ENCODE measurements around the gene RNF112.

- no peak for TF ChIP-seq POLR2AphosphoS5 (IDR thresholded peaks at IDR 0.05; ENCODE audit: low read depth, low read length)
- TF ChIP-seq, protein P1, sequence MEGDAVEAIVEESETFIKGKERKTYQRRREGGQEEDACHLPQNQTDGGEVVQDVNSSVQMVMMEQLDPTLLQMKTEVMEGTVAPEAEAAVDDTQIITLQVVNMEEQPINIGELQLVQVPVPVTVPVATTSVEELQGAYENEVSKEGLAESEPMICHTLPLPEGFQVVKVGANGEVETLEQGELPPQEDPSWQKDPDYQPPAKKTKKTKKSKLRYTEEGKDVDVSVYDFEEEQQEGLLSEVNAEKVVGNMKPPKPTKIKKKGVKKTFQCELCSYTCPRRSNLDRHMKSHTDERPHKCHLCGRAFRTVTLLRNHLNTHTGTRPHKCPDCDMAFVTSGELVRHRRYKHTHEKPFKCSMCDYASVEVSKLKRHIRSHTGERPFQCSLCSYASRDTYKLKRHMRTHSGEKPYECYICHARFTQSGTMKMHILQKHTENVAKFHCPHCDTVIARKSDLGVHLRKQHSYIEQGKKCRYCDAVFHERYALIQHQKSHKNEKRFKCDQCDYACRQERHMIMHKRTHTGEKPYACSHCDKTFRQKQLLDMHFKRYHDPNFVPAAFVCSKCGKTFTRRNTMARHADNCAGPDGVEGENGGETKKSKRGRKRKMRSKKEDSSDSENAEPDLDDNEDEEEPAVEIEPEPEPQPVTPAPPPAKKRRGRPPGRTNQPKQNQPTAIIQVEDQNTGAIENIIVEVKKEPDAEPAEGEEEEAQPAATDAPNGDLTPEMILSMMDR (IDR thresholded peaks at IDR 0.05) = no peak
- no peak for TF ChIP-seq REST (IDR thresholded peaks at IDR 0.05; ENCODE audit: insufficient read depth in 1 of 2, low read depth in 2 of 2, low read length in 1 of 2)
- TF ChIP-seq SIN3A (IDR thresholded peaks at IDR 0.05; ENCODE audit: borderline replicate concordance, insufficient read depth, low read depth, low read length) = no peak
Measured at GRCh38 chr17:19457830-19458271, 46.8 kb downstream of the RNF112 start.
